ENCODE data around the gene PTPRT.
A peak's percentile ranks its signal among the peaks of the same experiment; 100 is the strongest.

The PTPRT gene

DNA sequence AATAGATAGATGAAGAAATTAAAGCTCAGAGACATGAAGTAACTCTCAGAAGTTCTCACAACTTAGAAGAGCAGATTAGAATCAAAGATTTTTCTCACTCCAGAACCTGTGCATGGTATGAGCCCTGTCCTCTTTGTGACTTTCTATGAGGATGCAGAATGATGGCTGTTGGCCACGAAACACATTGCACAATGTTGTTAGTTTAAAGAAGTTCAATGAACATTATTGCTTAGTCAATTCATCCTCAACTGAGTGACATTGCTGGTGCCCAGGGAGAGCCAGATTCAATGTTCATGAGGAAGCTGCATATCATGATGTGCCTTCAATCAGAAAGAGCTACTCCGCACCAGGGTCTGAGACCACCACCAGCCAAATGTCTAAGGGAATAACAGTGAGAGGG, 633.1 kb downstream of the PTPRT start:
- Histone ChIP-seq H3K4me3 (ENCODE audit: low read depth, low read length) (no peak overlapping the region), H3K9me3 (ENCODE audit: control insufficient read depth, insufficient read depth, low read depth, low read length) (no peaks in the 10 kb centered on the region), H3K4me1 (ENCODE audit: control insufficient read depth, insufficient read depth, low read length) (no peaks in the 10 kb centered on the region), H3K27ac (ENCODE audit: extremely low read depth, low read depth, low read length) (no peak overlapping the region), H3K36me3 (ENCODE audit: control insufficient read depth in 2 of 2, insufficient read depth in 1 of 2, low read length in 2 of 2) (no peaks in the 10 kb centered on the region)
- ChIA-PET CTCF (no interaction called here), POLR2A (no interaction called here)
- TF ChIP-seq ZNF239 (tag by site-specific recombination; IDR thresholded peaks at IDR 0.05) (no peak), ZNF184 (tag by site-specific recombination; IDR thresholded peaks at IDR 0.05) (no peak), ZNF658 (tag by site-specific recombination; IDR thresholded peaks at IDR 0.05) (no peak), SALL2 (tag by site-specific recombination; IDR thresholded peaks at IDR 0.05; ENCODE audit: borderline replicate concordance) (no peak), ZNF366 (tag by site-specific recombination; conservative IDR thresholded peaks at IDR 0.05) (no peak), ZNF37A (tag by site-specific recombination; IDR thresholded peaks at IDR 0.05) (no peak), ZBTB1 (tag by site-specific recombination; IDR thresholded peaks at IDR 0.05) (no peak), ZNF174 (tag by site-specific recombination; IDR thresholded peaks at IDR 0.05) (no peak), ZNF354C (tag by site-specific recombination; IDR thresholded peaks at IDR 0.05; ENCODE audit: borderline replicate concordance, low read depth) (no peak), YY2 (tag by site-specific recombination; IDR thresholded peaks at IDR 0.05) (no peak), ZNF549 (tag by site-specific recombination; IDR thresholded peaks at IDR 0.05) (no peak), ZFP3 (tag by site-specific recombination; IDR thresholded peaks at IDR 0.05; ENCODE audit: low read depth) (no peak), ZNF670 (tag by site-specific recombination; IDR thresholded peaks at IDR 0.05; ENCODE audit: low read depth) (no peak), SP2 (tag by site-specific recombination; IDR thresholded peaks at IDR 0.05) (no peak)
- TF ChIP-seq, protein P1, sequence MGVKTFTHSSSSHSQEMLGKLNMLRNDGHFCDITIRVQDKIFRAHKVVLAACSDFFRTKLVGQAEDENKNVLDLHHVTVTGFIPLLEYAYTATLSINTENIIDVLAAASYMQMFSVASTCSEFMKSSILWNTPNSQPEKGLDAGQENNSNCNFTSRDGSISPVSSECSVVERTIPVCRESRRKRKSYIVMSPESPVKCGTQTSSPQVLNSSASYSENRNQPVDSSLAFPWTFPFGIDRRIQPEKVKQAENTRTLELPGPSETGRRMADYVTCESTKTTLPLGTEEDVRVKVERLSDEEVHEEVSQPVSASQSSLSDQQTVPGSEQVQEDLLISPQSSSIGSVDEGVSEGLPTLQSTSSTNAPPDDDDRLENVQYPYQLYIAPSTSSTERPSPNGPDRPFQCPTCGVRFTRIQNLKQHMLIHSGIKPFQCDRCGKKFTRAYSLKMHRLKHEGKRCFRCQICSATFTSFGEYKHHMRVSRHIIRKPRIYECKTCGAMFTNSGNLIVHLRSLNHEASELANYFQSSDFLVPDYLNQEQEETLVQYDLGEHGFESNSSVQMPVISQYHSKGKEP (tag by site-specific recombination; IDR thresholded peaks at IDR 0.05) = no peak
- TF ChIP-seq, protein P2, sequence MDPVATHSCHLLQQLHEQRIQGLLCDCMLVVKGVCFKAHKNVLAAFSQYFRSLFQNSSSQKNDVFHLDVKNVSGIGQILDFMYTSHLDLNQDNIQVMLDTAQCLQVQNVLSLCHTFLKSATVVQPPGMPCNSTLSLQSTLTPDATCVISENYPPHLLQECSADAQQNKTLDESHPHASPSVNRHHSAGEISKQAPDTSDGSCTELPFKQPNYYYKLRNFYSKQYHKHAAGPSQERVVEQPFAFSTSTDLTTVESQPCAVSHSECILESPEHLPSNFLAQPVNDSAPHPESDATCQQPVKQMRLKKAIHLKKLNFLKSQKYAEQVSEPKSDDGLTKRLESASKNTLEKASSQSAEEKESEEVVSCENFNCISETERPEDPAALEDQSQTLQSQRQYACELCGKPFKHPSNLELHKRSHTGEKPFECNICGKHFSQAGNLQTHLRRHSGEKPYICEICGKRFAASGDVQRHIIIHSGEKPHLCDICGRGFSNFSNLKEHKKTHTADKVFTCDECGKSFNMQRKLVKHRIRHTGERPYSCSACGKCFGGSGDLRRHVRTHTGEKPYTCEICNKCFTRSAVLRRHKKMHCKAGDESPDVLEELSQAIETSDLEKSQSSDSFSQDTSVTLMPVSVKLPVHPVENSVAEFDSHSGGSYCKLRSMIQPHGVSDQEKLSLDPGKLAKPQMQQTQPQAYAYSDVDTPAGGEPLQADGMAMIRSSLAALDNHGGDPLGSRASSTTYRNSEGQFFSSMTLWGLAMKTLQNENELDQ (tag by site-specific recombination; IDR thresholded peaks at IDR 0.05; ENCODE audit: low read depth) = no peak
- TF ChIP-seq, protein P3, sequence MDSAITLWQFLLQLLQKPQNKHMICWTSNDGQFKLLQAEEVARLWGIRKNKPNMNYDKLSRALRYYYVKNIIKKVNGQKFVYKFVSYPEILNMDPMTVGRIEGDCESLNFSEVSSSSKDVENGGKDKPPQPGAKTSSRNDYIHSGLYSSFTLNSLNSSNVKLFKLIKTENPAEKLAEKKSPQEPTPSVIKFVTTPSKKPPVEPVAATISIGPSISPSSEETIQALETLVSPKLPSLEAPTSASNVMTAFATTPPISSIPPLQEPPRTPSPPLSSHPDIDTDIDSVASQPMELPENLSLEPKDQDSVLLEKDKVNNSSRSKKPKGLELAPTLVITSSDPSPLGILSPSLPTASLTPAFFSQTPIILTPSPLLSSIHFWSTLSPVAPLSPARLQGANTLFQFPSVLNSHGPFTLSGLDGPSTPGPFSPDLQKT (IDR thresholded peaks at IDR 0.05; ENCODE audit: borderline replicate concordance, low read depth, low read length) = no peak
- TF ChIP-seq, protein P4, sequence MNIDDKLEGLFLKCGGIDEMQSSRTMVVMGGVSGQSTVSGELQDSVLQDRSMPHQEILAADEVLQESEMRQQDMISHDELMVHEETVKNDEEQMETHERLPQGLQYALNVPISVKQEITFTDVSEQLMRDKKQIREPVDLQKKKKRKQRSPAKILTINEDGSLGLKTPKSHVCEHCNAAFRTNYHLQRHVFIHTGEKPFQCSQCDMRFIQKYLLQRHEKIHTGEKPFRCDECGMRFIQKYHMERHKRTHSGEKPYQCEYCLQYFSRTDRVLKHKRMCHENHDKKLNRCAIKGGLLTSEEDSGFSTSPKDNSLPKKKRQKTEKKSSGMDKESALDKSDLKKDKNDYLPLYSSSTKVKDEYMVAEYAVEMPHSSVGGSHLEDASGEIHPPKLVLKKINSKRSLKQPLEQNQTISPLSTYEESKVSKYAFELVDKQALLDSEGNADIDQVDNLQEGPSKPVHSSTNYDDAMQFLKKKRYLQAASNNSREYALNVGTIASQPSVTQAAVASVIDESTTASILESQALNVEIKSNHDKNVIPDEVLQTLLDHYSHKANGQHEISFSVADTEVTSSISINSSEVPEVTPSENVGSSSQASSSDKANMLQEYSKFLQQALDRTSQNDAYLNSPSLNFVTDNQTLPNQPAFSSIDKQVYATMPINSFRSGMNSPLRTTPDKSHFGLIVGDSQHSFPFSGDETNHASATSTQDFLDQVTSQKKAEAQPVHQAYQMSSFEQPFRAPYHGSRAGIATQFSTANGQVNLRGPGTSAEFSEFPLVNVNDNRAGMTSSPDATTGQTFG (tag by site-specific recombination; IDR thresholded peaks at IDR 0.05; ENCODE audit: borderline replicate concordance) = no peak

DNA sequence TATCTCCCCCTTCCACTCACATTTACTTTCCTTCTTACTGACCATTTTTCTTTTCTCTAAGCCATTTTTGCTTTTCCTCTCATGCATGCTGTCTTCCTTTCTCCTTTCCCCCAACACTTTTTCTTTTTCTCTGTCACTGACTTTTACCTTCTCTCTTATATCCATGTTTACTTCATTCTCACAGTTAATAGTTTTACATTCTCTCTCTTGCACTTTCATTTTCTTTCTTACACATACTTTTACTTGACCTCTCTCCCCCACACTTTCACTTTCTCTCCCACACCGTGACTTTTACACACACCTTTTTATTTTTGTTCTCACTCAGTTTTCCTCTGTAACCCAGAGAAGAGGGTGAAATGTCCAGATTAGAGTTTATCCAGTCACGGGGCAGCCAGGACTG, 636.3 kb downstream of the PTPRT start:
- H3K4me3 ChIP-seq (ENCODE audit: low read depth, low read length) = no peak overlapping the region
- no peaks in the 10 kb centered on the region for H3K36me3 ChIP-seq (ENCODE audit: control insufficient read depth in 2 of 2, insufficient read depth in 1 of 2, low read length in 2 of 2)
- ChIA-PET POLR2A (no interaction called here), CTCF (no interaction called here)
- H3K27ac ChIP-seq (ENCODE audit: extremely low read depth, low read depth, low read length) = no peak overlapping the region
- H3K4me1 ChIP-seq (ENCODE audit: control insufficient read depth, insufficient read depth, low read length) = no peaks in the 10 kb centered on the region
- TF ChIP-seq ZNF311 (tag by site-specific recombination; IDR thresholded peaks at IDR 0.05; ENCODE audit: borderline replicate concordance) = no peak
- peak; percentile 100 for TF ChIP-seq PRDM1 (tag by site-specific recombination; IDR thresholded peaks at IDR 0.05)
- no peaks in the 10 kb centered on the region for H3K9me3 ChIP-seq (ENCODE audit: control insufficient read depth, insufficient read depth, low read depth, low read length)
